HepG2 (cell line): ENCODE measurements around the gene THUMPD1. TPM values are rescaled to one million over a fixed set of nuclear protein-coding genes. Genes with fewer than 3 reads are reported as not detected.

Experiments used
- ATAC-seq: fragments of 200-7000 bp; cut with Tn5 transposase; 3 replicates; pipeline ENCODE4 v1.9.1; 2020; ENCODE audit warnings: mild to moderate bottlenecking, moderate library complexity
- BruUV-seq: library from RNA; stranded (reverse); fragments of 400-500 nt; replicated peaks from 2 replicates; lab custom pipeline; 2021; lab: Mats Ljungman, UMichigan
- CTCF ChIA-PET: fragments of 300-600 bp; formaldehyde crosslinking; extraction: SDS; loops from one replicate; lab custom pipeline; 2021; ENCODE audit warnings: low total read pairs, inconsistent platforms, low intra/inter-chr PET ratio; lab: Yijun Ruan, JAX
- POLR2A ChIA-PET: fragments of 350-600 bp; sonication (Branson Sonifier 250); formaldehyde crosslinking; loops from one replicate; lab custom pipeline; 2020; ENCODE audit warnings: antibody characterized with exemption, inconsistent platforms; lab: Yijun Ruan, JAX
- DNase-seq: peaks from one replicate; pipeline ENCODE4 v3.0.0-alpha.2; 2015; ENCODE audit warnings: low spot score
- FAIRE-seq: peaks from 3 replicates; lab custom pipeline; 2011; peaks lifted over from hg19 to GRCh38; lab: Jason Lieb, UNC
- H2AFZ ChIP-seq: one replicate; pipeline ENCODE4 v1.6.1; 2011; ENCODE audit warnings: low read length, inconsistent platforms
- H3K27ac ChIP-seq: fragments of 300-600 bp; 3 replicates; pipeline ENCODE4 v1.8.0; 2011; ENCODE audit warnings: mixed run types, mild to moderate bottlenecking, mixed read lengths, low read length, inconsistent platforms; ENCODE audit not compliant: insufficient read depth; ENCODE audit errors: extremely low read length
- H3K27me3 ChIP-seq, 2 experiments: fragments of 200-600 bp in 1 of 2; 2 replicates in 1 of 2; 3 replicates in 1 of 2; pipeline versions ENCODE4 v1.6.0 to v1.8.0; 2011; ENCODE audit warnings: low read length in 2 of 2, mild to moderate bottlenecking in 2 of 2, moderate library complexity in 2 of 2, inconsistent platforms in 1 of 2; ENCODE audit not compliant: insufficient read depth in 2 of 2, control insufficient read depth in 1 of 2
- H3K36me3 ChIP-seq, 2 experiments: fragments of 200-600 bp in 1 of 2; replicated peaks in 1 of 2; 2 replicates in 1 of 2; 3 replicates in 1 of 2; pipeline versions ENCODE4 v1.5.1 to v1.8.0; 2011; ENCODE audit warnings: low read length in 2 of 2, inconsistent platforms in 1 of 2; ENCODE audit not compliant: insufficient read depth in 2 of 2, control insufficient read depth in 1 of 2
- H3K4me1 ChIP-seq: 2 replicates; pipeline ENCODE4 v1.5.1; 2012; ENCODE audit warnings: low read length, inconsistent platforms; ENCODE audit not compliant: insufficient read depth
- H3K4me2 ChIP-seq: 2 replicates; pipeline ENCODE4 v1.6.0; 2011; ENCODE audit warnings: low read depth, low read length, inconsistent platforms
- H3K4me3 ChIP-seq, 3 experiments: fragments of 200-600 bp in 1 of 3; sonication (generic), shearing (Covaris generic) in 1 of 3; replicated peaks in 1 of 3; 2 replicates each; pipeline ENCODE4 v1.5.1; 2011 to 2016; ENCODE audit warnings: low read length in 3 of 3, inconsistent platforms in 2 of 3, low read depth in 2 of 3, mild to moderate bottlenecking in 2 of 3, control low read depth in 1 of 3, mixed read lengths in 1 of 3; ENCODE audit not compliant: insufficient read depth in 1 of 3
- H3K79me2 ChIP-seq: one replicate; pipeline ENCODE4 v1.6.1; 2011; ENCODE audit warnings: low read length, inconsistent platforms; ENCODE audit not compliant: insufficient read depth
- H3K9ac ChIP-seq: 2 replicates; pipeline ENCODE4 v1.6.0; 2011; ENCODE audit warnings: mild to moderate bottlenecking, low read depth, low read length, inconsistent platforms; ENCODE audit not compliant: insufficient read depth
- H3K9me3 ChIP-seq: 2 replicates; pipeline ENCODE4 v1.5.1; 2012; ENCODE audit warnings: mild to moderate bottlenecking, low read length
- H4K20me1 ChIP-seq: 2 replicates; pipeline ENCODE4 v1.6.0; 2011; ENCODE audit warnings: inconsistent platforms, mild to moderate bottlenecking, low read length, moderate library complexity; ENCODE audit not compliant: insufficient read depth
- KLF11 ChIP-seq: IDR thresholded peaks from 2 replicates; pipeline ENCODE4 v1.6.1; 2016; ENCODE audit warnings: missing compliant biosample characterization
- MYNN ChIP-seq: sonication (generic); formaldehyde crosslinking; IDR thresholded peaks from 2 replicates; pipeline ENCODE4 v1.4.0; 2020; ENCODE audit warnings: mild to moderate bottlenecking, low read depth, missing genetic modification reagents
- NFRKB ChIP-seq: fragments of 450-650 bp; IDR thresholded peaks from 2 replicates; pipeline ENCODE4 v1.6.1; 2017
- RCOR2 ChIP-seq: IDR thresholded peaks from 2 replicates; pipeline ENCODE4 v1.6.1; 2016; ENCODE audit warnings: missing biosample characterization, missing genetic modification reagents
- SRF ChIP-seq: IDR thresholded peaks from 2 replicates; pipeline ENCODE4 v1.6.1; 2011; ENCODE audit warnings: mild to moderate bottlenecking, low read depth, low read length, moderate library complexity
- ZKSCAN5 ChIP-seq: sonication (generic); formaldehyde crosslinking; IDR thresholded peaks from 2 replicates; pipeline ENCODE4 v1.5.1; 2020; ENCODE audit warnings: mild to moderate bottlenecking, missing genetic modification reagents
- ZNF12 ChIP-seq: sonication (generic); formaldehyde crosslinking; IDR thresholded peaks from 2 replicates; pipeline ENCODE4 v1.5.0; 2020; ENCODE audit warnings: missing genetic modification reagents
- ZNF644 ChIP-seq: IDR thresholded peaks from 2 replicates; pipeline ENCODE4 v1.6.1; 2016; ENCODE audit warnings: low read depth
- ZNF75D ChIP-seq: sonication (generic); formaldehyde crosslinking; IDR thresholded peaks from 2 replicates; pipeline ENCODE4 v1.8.1; 2023; ENCODE audit warnings: missing genetic modification reagents, mild to moderate bottlenecking, borderline replicate concordance
- ZNF83 ChIP-seq: sonication (generic); formaldehyde crosslinking; IDR thresholded peaks from 2 replicates; pipeline ENCODE4 v1.4.0; 2020; ENCODE audit warnings: missing genetic modification reagents, mild to moderate bottlenecking, borderline replicate concordance
- WGBS: methylation state at CpG from one replicate; pipeline ENCODE4 v1.1.6; 2017; ENCODE audit warnings: low lambda C conversion rate; 5-methylcytosine and 5-hydroxymethylcytosine counted together
- in situ Hi-C: cut with HindIII; loops from 2 replicates; pipeline ENCODE4 v1.10.0; 2017; ENCODE audit warnings: low pct_unique_long_range_greater_than_20kb; ENCODE audit not compliant: extremely low pct_ligation_motif_present
- intact Hi-C: fragments of 100-400 bp; cut with micrococcal nuclease; formaldehyde crosslinking; loops from one replicate; pipeline ENCODE4 v1.10.0; 2022; ENCODE audit not compliant: unreplicated experiment
- polyA plus RNA-seq, 8 experiments: library from polyadenylated mRNA; depleted of rRNA in 3 of 8; stranded (reverse) in 7 of 8; unstranded in 1 of 8; fragments of >200 nt; fragmentation: Illumina TruSeq in 4 of 8; extraction: Trizol in 4 of 8; gene quantifications; 2 replicates each; pipeline versions ENCODE4 v1.2.1 to v1.2.3, GENCODE V29; 2011 to 2016; ENCODE audit warnings: low read depth in 4 of 8, missing spikeins in 1 of 8, mixed read lengths in 1 of 8; ENCODE audit not compliant: insufficient read depth in 1 of 8
- total RNA-seq, 5 experiments: library from RNA; depleted of rRNA; stranded (reverse); fragments of >200 nt; fragmentation: Illumina TruSeq; extraction: Trizol; gene quantifications; 2 replicates each; pipeline ENCODE4 v1.2.3, GENCODE V29; 2016; ENCODE audit warnings: low read depth in 1 of 5
- TF ChIP-seq, protein P1 (sequence below): sonication (generic); formaldehyde crosslinking; IDR thresholded peaks from 2 replicates; pipeline ENCODE4 v1.9.0; 2021; ENCODE audit warnings: missing genetic modification reagents, borderline replicate concordance
- TF ChIP-seq, protein P2 (sequence below): sonication (generic); formaldehyde crosslinking; IDR thresholded peaks from 2 replicates; pipeline ENCODE4; 2020; ENCODE audit warnings: missing genetic modification reagents, mild to moderate bottlenecking, borderline replicate concordance
- TF ChIP-seq, protein P3 (sequence below): sonication (generic); formaldehyde crosslinking; IDR thresholded peaks from 2 replicates; pipeline ENCODE4 v1.4.0; 2020; ENCODE audit warnings: missing genetic modification reagents

The THUMPD1 gene
- total and polyA plus RNA-seq, 2 of the 13 experiments (the other 11 are each of a cell fraction or from before 2014, with no cell fraction given), result 22.7 to 69.1 TPM

DNA sequence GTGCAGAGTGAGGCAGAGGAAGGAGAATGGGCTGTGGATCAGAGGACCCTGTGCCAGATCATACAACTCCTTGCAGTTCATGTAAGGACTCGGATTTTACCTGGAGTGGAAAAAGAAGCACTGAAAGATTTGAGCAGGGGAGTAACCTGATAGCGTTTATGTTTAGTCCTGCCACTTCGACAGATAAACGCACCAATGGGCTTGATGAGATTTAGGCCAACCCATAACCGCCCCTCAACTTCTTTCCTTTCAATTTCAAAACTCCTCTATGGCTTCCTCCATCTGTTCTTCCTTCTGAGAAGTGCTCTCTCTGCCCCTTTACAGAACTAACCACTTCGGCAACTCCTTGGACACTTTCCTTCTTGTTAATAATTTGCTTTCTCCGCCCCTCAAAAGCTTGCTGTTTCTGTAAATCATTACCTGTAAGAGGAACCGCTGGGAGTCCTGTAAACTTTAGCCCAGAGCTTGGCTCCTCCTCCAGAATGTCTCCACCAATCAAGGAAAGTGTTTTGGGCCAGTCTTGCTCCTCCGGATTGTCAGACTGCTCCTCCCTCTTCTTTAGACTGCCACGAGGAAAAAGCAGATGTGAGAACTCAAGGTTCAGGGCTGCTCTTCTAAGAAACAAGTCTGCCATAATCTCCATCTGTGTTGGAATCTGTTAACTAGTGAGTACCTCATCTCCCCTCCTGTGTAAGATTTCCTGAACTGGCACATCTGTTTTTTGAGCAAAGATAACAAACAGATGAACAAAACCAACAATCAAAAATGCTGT is 22.0 kb upstream of the THUMPD1 start, which contains the start of gene ACSM3:
Gene ACSM3 (plus strand): TSS at position 554 of the 772 bp plus-strand sequence. CDS start 6,021 bp downstream, outside the sequence.
- Histone ChIP-seq H3K4me2 (peak within 1 kb of the TSS; percentile 90), H3K4me1 (peaks cover 39% of the 10 kb centered on the region), H3K27ac (peak within 1 kb of the TSS; percentile 48), H4K20me1 (no peaks in the 10 kb centered on the region), H3K27me3 (no peaks in the 10 kb centered on the region), H3K4me3 (peak within 1 kb of the TSS; percentile 55 to 68 (median 62)), H2AFZ (peak within 1 kb of the TSS; percentile 95), H3K9me3 (peaks cover 9% of the 10 kb centered on the region), H3K9ac (peak within 1 kb of the TSS; percentile 58), H3K79me2 (no peaks in the 10 kb centered on the region), H3K36me3 (no peaks in the 10 kb centered on the region)
- TSS peak; percentile 88 for BruUV-seq
- intact Hi-C loops (no loop called here), in situ Hi-C loops (no loop called here)
- ATAC-seq (peak; percentile 98), DNase-seq (peak; percentile 83), FAIRE-seq (peak; percentile 84)
- WGBS, result 5% methylated on average over 10 of the region's 10 CpGs
- CTCF ChIA-PET, result no interaction called here
- POLR2A ChIA-PET, result interaction anchor here (0.7 to 2.6 kb wide), 5 partner anchors 12 to 165 kb away, joined by 3 to 23 read pairs (median 6); partner anchors contain the start of genes ERI2, REXO5 and THUMPD1
- TF ChIP-seq ZKSCAN5 (0 out of 2 replicates have a peak, but pooled peaks have one; percentile 19), SRF (0 out of 2 replicates have a peak, but pooled peaks have one; percentile 3), RCOR2 (CRISPR knock-in tag) (no peak), MYNN (CRISPR knock-in tag) (no peak), NFRKB (no peak), KLF11 (CRISPR knock-in tag) (no peak), ZNF83 (no peak), ZNF75D (CRISPR knock-in tag) (no peak), ZNF12 (CRISPR knock-in tag) (no peak), ZNF644 (no peak)
- TF ChIP-seq, protein P1, sequence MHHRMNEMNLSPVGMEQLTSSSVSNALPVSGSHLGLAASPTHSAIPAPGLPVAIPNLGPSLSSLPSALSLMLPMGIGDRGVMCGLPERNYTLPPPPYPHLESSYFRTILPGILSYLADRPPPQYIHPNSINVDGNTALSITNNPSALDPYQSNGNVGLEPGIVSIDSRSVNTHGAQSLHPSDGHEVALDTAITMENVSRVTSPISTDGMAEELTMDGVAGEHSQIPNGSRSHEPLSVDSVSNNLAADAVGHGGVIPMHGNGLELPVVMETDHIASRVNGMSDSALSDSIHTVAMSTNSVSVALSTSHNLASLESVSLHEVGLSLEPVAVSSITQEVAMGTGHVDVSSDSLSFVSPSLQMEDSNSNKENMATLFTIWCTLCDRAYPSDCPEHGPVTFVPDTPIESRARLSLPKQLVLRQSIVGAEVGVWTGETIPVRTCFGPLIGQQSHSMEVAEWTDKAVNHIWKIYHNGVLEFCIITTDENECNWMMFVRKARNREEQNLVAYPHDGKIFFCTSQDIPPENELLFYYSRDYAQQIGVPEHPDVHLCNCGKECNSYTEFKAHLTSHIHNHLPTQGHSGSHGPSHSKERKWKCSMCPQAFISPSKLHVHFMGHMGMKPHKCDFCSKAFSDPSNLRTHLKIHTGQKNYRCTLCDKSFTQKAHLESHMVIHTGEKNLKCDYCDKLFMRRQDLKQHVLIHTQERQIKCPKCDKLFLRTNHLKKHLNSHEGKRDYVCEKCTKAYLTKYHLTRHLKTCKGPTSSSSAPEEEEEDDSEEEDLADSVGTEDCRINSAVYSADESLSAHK (CRISPR knock-in tag), result peak; percentile 64; the same call in 1 of the 2 replicates
- TF ChIP-seq, protein P2, sequence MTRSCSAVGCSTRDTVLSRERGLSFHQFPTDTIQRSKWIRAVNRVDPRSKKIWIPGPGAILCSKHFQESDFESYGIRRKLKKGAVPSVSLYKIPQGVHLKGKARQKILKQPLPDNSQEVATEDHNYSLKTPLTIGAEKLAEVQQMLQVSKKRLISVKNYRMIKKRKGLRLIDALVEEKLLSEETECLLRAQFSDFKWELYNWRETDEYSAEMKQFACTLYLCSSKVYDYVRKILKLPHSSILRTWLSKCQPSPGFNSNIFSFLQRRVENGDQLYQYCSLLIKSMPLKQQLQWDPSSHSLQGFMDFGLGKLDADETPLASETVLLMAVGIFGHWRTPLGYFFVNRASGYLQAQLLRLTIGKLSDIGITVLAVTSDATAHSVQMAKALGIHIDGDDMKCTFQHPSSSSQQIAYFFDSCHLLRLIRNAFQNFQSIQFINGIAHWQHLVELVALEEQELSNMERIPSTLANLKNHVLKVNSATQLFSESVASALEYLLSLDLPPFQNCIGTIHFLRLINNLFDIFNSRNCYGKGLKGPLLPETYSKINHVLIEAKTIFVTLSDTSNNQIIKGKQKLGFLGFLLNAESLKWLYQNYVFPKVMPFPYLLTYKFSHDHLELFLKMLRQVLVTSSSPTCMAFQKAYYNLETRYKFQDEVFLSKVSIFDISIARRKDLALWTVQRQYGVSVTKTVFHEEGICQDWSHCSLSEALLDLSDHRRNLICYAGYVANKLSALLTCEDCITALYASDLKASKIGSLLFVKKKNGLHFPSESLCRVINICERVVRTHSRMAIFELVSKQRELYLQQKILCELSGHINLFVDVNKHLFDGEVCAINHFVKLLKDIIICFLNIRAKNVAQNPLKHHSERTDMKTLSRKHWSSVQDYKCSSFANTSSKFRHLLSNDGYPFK (CRISPR knock-in tag), result no peak
- TF ChIP-seq, protein P3, sequence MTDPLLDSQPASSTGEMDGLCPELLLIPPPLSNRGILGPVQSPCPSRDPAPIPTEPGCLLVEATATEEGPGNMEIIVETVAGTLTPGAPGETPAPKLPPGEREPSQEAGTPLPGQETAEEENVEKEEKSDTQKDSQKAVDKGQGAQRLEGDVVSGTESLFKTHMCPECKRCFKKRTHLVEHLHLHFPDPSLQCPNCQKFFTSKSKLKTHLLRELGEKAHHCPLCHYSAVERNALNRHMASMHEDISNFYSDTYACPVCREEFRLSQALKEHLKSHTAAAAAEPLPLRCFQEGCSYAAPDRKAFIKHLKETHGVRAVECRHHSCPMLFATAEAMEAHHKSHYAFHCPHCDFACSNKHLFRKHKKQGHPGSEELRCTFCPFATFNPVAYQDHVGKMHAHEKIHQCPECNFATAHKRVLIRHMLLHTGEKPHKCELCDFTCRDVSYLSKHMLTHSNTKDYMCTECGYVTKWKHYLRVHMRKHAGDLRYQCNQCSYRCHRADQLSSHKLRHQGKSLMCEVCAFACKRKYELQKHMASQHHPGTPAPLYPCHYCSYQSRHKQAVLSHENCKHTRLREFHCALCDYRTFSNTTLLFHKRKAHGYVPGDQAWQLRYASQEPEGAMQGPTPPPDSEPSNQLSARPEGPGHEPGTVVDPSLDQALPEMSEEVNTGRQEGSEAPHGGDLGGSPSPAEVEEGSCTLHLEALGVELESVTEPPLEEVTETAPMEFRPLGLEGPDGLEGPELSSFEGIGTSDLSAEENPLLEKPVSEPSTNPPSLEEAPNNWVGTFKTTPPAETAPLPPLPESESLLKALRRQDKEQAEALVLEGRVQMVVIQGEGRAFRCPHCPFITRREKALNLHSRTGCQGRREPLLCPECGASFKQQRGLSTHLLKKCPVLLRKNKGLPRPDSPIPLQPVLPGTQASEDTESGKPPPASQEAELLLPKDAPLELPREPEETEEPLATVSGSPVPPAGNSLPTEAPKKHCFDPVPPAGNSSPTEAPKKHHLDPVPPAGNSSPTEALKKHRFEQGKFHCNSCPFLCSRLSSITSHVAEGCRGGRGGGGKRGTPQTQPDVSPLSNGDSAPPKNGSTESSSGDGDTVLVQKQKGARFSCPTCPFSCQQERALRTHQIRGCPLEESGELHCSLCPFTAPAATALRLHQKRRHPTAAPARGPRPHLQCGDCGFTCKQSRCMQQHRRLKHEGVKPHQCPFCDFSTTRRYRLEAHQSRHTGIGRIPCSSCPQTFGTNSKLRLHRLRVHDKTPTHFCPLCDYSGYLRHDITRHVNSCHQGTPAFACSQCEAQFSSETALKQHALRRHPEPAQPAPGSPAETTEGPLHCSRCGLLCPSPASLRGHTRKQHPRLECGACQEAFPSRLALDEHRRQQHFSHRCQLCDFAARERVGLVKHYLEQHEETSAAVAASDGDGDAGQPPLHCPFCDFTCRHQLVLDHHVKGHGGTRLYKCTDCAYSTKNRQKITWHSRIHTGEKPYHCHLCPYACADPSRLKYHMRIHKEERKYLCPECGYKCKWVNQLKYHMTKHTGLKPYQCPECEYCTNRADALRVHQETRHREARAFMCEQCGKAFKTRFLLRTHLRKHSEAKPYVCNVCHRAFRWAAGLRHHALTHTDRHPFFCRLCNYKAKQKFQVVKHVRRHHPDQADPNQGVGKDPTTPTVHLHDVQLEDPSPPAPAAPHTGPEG (CRISPR knock-in tag), result no peak
